AG09319 (cell line): Measurements from ENCODE around the gene SETDB2.

Experiments
- DNase-seq: peaks from one replicate; pipeline ENCODE4 v3.0.0-alpha.2; 2010; ENCODE audit warnings: low read depth; ENCODE audit errors: extremely low read depth
- TF ChIP-seq, protein P1 (sequence below): IDR thresholded peaks from 2 replicates; pipeline ENCODE4 v1.5.1; 2011; ENCODE audit warnings: low read depth, mild to moderate bottlenecking, inconsistent platforms, low read length, moderate library complexity

Gene SETDB2

DNA sequence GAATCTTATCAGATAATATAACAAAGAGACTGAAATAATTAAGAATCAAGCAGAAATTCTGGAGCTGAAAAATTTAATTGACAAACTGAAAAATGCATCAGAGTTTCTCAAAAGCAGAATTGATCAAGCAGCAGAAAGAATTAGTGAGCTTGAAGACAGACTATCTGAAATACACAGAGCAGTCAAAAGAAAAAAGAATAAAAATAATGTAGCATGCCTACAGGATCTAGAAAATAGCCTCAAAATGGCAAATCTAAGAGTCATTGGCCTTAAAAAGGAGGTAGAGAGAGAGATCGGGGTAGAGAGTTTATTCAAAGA, 39.4 kb upstream of the SETDB2 start:
- TF ChIP-seq, protein P1, sequence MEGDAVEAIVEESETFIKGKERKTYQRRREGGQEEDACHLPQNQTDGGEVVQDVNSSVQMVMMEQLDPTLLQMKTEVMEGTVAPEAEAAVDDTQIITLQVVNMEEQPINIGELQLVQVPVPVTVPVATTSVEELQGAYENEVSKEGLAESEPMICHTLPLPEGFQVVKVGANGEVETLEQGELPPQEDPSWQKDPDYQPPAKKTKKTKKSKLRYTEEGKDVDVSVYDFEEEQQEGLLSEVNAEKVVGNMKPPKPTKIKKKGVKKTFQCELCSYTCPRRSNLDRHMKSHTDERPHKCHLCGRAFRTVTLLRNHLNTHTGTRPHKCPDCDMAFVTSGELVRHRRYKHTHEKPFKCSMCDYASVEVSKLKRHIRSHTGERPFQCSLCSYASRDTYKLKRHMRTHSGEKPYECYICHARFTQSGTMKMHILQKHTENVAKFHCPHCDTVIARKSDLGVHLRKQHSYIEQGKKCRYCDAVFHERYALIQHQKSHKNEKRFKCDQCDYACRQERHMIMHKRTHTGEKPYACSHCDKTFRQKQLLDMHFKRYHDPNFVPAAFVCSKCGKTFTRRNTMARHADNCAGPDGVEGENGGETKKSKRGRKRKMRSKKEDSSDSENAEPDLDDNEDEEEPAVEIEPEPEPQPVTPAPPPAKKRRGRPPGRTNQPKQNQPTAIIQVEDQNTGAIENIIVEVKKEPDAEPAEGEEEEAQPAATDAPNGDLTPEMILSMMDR, result no peak

DNA sequence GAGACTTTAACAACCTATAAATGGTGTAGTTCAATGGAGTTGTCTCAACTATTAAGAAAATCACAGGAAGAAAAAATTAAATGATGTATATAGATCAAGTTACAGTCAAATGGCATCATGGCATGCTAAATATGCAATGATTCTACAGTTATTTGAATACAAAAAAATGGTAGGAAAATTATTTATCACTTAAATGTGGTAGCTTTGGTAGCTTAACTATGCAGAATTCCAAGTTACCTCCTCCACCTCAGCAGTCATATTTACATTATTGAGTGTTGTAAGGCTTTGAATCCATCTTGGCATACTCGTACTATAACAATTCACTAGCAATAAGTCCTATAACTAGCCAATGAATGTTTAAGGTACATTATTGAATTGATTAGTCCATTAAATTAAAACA, 37.0 kb upstream of the SETDB2 start:
- DNase-seq, result no peak
- TF ChIP-seq, protein P1, result no peak

More for the DNA sequence above, 39.4 kb upstream of the SETDB2 start:
- DNase-seq, result no peak

DNA sequence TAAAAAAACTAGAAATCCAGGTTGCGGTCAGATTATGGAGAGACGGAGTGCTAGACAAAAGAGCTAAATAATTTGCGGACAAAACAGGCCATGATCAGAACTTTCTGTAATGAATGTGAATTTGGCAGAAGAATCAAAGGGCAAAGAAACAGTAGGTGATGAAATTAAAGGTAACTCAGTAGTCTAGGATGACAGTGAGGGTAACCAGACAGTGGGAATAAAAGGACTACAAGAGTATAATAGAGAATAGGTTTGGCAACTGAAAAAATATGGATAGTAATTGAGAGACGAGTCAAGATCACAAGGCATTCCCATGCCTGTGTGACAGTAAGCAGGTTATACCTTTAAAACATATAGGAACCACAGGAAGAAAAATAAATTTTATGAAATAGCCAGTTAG, 36.1 kb upstream of the SETDB2 start:
- no peak for DNase-seq
- TF ChIP-seq, protein P1, result no peak

DNA sequence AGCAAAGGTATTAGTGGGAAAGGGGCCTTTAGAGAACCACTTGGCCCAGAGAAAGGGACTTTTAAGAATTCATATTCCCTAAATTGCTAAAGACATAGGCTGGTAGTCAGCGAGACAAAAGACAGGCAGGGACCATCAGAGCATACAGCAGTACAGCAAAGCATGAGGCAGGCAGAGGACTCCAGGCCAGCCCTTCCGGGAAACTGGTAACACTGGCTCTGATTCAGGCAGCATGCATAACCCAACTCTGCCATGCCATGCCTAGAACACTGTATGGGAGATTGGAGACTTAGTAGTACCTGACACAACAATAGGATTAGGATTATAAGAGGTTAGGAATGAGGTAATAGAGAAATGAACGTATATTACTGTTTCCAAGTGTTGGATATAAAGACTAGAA, 35.1 kb upstream of the SETDB2 start:
- TF ChIP-seq, protein P1, result no peak

DNA sequence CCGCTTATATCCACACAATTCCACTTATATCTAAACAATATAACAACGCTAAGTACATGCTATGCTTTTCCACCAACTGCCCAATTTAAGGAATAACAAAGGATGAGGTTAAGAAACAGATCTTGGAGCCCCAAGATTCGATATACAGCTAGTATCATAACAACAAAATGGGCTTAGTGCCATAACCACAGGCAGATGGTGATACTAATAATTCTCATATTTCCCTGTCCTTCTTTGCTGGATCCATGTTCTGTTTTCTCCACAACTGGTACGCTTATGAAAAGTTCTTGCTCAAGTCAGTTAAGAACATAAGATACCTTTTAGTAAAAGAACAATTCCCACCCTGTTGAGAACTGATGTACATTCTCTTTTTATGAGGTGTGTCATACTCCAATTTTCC, 34.1 kb upstream of the SETDB2 start:
- TF ChIP-seq, protein P1, result no peak
- DNase-seq, result no peak

More for the DNA sequence above, 35.1 kb upstream of the SETDB2 start:
- DNase-seq, result no peak

DNA sequence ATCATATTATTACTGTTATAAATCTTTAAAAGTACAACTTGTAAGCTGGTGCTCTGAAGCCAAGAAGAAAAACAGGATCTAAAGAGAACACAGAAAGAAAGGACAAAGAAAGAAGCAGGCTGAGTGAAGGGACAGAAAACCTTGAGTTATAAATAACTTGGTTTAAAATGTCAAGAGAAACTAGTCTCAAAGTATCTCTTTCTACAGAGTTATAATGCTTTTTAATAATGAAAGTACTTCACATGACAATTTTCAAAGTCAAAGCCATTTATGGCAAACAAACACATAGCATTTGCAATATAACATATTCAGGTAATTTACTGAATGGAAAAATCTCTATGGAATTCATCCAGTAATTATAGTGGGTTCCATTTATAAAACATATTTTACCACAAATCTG, 33.6 kb upstream of the SETDB2 start:
- no peak for DNase-seq
- TF ChIP-seq, protein P1, result no peak

DNA sequence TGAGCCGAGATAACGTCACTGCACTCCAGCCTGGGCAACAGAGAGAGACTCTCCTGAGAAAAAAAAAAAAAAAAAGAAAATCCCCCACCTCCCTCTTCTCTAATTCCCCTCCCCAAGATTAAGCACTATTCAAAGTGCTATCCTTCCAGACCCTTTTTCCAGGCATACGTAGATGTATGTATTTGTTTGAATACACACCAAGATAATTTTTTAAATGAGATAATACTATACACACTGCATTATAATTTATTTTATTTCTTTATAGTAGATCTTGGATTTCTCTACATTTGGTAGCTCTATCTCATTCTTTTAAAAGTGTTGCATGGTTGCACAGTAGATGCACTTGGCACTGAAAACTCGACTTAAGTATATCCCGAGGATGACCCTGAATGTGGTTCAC, 32.7 kb upstream of the SETDB2 start:
- DNase-seq, result no peak
- TF ChIP-seq, protein P1, result no peak

DNA sequence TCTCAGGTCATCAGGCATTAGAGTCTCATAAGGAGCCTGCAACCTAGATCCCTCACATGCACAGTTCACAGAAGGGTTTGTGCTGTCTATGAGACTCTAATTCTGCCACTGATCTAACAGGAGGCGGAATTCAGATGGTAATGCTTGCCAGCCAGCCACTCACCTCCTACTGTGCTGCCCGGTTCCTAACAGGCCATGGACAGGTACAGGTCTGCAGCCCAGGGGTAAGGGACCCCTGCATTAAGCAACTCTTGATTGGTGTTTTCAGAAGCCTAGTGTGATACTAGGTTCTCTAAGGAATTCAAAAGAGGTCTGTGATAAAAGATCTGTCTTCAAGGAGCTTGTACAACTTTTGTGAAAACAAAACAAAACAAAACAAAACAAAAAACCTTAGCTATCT, 31.3 kb upstream of the SETDB2 start:
- no peak for DNase-seq
- TF ChIP-seq, protein P1, result no peak
